H9 (cell line): ENCODE results near the gene APCDD1L. TPM values are rescaled to one million over a fixed set of nuclear protein-coding genes. Genes with fewer than 3 reads are reported as not detected.

Source experiments
- DNase-seq: peaks from one replicate; pipeline ENCODE4 v3.0.0-alpha.2; 2017
- H2AFZ ChIP-seq: one replicate; pipeline ENCODE4 v1.6.1; 2013; ENCODE audit warnings: mild to moderate bottlenecking, low read length, control low read depth, moderate library complexity
- H2AK5ac ChIP-seq: 2 replicates; pipeline ENCODE4 v1.6.1; 2013; ENCODE audit warnings: low read length, control low read depth, mixed read lengths; ENCODE audit not compliant: insufficient read length
- H2BK120ac ChIP-seq: one replicate; pipeline ENCODE4 v1.6.1; 2013; ENCODE audit warnings: low read depth, mild to moderate bottlenecking, low read length, control low read depth, inconsistent platforms; ENCODE audit not compliant: poor library complexity, severe bottlenecking
- H2BK12ac ChIP-seq: 2 replicates; pipeline ENCODE4 v1.6.1; 2013; ENCODE audit warnings: low read length, control low read depth, mixed read lengths, low read depth; ENCODE audit not compliant: insufficient read length
- H2BK15ac ChIP-seq: 2 replicates; pipeline ENCODE4 v1.6.1; 2013; ENCODE audit warnings: low read depth, low read length, control low read depth
- H2BK20ac ChIP-seq: one replicate; pipeline ENCODE4 v1.6.1; 2013; ENCODE audit warnings: low read depth, mild to moderate bottlenecking, low read length, control low read depth, inconsistent platforms; ENCODE audit not compliant: poor library complexity, severe bottlenecking
- H2BK5ac ChIP-seq: 2 replicates; pipeline ENCODE4 v1.6.1; 2013; ENCODE audit warnings: low read length, control low read depth, mixed read lengths; ENCODE audit not compliant: insufficient read length
- H3K14ac ChIP-seq: 2 replicates; pipeline ENCODE4 v1.6.1; 2013; ENCODE audit warnings: low read length, control low read depth; ENCODE audit not compliant: insufficient read depth
- H3K18ac ChIP-seq: 2 replicates; pipeline ENCODE4 v1.6.1; 2013; ENCODE audit warnings: low read depth, mild to moderate bottlenecking, mixed read lengths, low read length, control low read depth; ENCODE audit not compliant: insufficient read length
- H3K23ac ChIP-seq: 2 replicates; pipeline ENCODE4 v1.6.1; 2013; ENCODE audit warnings: low read length, control low read depth, mixed read lengths, low read depth; ENCODE audit not compliant: insufficient read length
- H3K23me2 ChIP-seq: 2 replicates; pipeline ENCODE4 v1.6.1; 2013; ENCODE audit warnings: low read depth, mild to moderate bottlenecking, mixed read lengths, low read length, control low read depth; ENCODE audit not compliant: insufficient read length, poor library complexity, severe bottlenecking
- H3K27ac ChIP-seq: 2 replicates; pipeline ENCODE4 v1.5.1; 2013; ENCODE audit warnings: low read length, control low read depth, mixed read lengths, low read depth; ENCODE audit not compliant: insufficient read length
- H3K27me3 ChIP-seq: 2 replicates; pipeline ENCODE4 v1.6.1; 2013; ENCODE audit warnings: low read length, control low read depth, inconsistent platforms; ENCODE audit not compliant: insufficient read depth
- H3K4ac ChIP-seq: 2 replicates; pipeline ENCODE4 v1.6.1; 2013; ENCODE audit warnings: low read depth, mild to moderate bottlenecking, control low read depth, inconsistent platforms, low read length, moderate library complexity
- H3K4me1 ChIP-seq: 2 replicates; pipeline ENCODE4 v1.6.1; 2013; ENCODE audit warnings: low read length, control low read depth, inconsistent platforms; ENCODE audit not compliant: insufficient read depth
- H3K4me2 ChIP-seq: 2 replicates; pipeline ENCODE4 v1.6.1; 2013; ENCODE audit warnings: low read length, control low read depth, mixed read lengths; ENCODE audit not compliant: insufficient read length, insufficient read depth
- H3K56ac ChIP-seq: 2 replicates; pipeline ENCODE4 v1.6.1; 2013; ENCODE audit warnings: low read depth, mild to moderate bottlenecking, mixed read lengths, low read length, control low read depth; ENCODE audit not compliant: insufficient read length
- H3K79me1 ChIP-seq: 2 replicates; pipeline ENCODE4 v1.6.1; 2013; ENCODE audit warnings: low read depth, mild to moderate bottlenecking, moderate library complexity, low read length, control low read depth, inconsistent platforms; ENCODE audit not compliant: insufficient read depth, poor library complexity, severe bottlenecking
- H3K79me2 ChIP-seq: 2 replicates; pipeline ENCODE4 v1.6.1; 2013; ENCODE audit warnings: low read length, control low read depth, inconsistent platforms; ENCODE audit not compliant: insufficient read depth
- H3K9ac ChIP-seq: 2 replicates; pipeline ENCODE4 v1.6.1; 2013; ENCODE audit warnings: low read length, control low read depth, mixed read lengths; ENCODE audit not compliant: insufficient read length; ENCODE audit errors: extremely low read depth
- H3K9me3 ChIP-seq: one replicate; pipeline ENCODE4 v1.6.1; 2013; ENCODE audit warnings: low read depth, low read length, inconsistent platforms; ENCODE audit not compliant: control insufficient read depth
- H3T11ph ChIP-seq: one replicate; pipeline ENCODE4 v1.6.1; 2013; ENCODE audit warnings: mild to moderate bottlenecking, low read length, control low read depth, inconsistent platforms
- H4K20me1 ChIP-seq: one replicate; pipeline ENCODE4 v1.6.1; 2013; ENCODE audit not compliant: control insufficient read depth, insufficient read length, insufficient read depth
- H4K5ac ChIP-seq: 2 replicates; pipeline ENCODE4 v1.6.1; 2013; ENCODE audit warnings: low read depth, mild to moderate bottlenecking, mixed read lengths, low read length, control low read depth; ENCODE audit not compliant: insufficient read length
- H4K8ac ChIP-seq: replicated peaks from 2 replicates; pipeline ENCODE4 v1.6.1; 2013; ENCODE audit warnings: low read length, control low read depth, mixed read lengths, low read depth; ENCODE audit not compliant: insufficient read length
- H4K91ac ChIP-seq: 2 replicates; pipeline ENCODE4 v1.6.1; 2013; ENCODE audit warnings: low read depth, mild to moderate bottlenecking, moderate library complexity, mixed read lengths, low read length, control low read depth; ENCODE audit not compliant: insufficient read length
- H3K27ac Mint-ChIP-seq, 3 experiments: 2 replicates in 2 of 3; 3 replicates in 1 of 3; pipeline ENCODE4 v1.8.0; 2020 to 2021; ENCODE audit warnings: mixed read lengths in 3 of 3, mild to moderate bottlenecking in 1 of 3, moderate library complexity in 1 of 3
- H3K27me3 Mint-ChIP-seq: 2 replicates; pipeline ENCODE4 v1.8.0; 2021; ENCODE audit warnings: low read depth, mild to moderate bottlenecking, moderate library complexity, mixed read lengths
- H3K36me3 Mint-ChIP-seq, 3 experiments: 2 replicates in 2 of 3; 3 replicates in 1 of 3; pipeline ENCODE4 v1.8.0; 2020 to 2021; ENCODE audit warnings: low read depth in 3 of 3, mixed read lengths in 3 of 3; ENCODE audit not compliant: insufficient read depth in 1 of 3
- H3K4me1 Mint-ChIP-seq, 2 experiments: 2 replicates each; pipeline ENCODE4 v1.8.0; 2020; ENCODE audit warnings: mixed read lengths in 2 of 2
- H3K4me3 Mint-ChIP-seq, 2 experiments: 2 replicates in 1 of 2; 3 replicates in 1 of 2; pipeline ENCODE4 v1.8.0; 2020 to 2021; ENCODE audit warnings: mild to moderate bottlenecking in 2 of 2, mixed read lengths in 2 of 2, moderate library complexity in 1 of 2
- H3K9me3 Mint-ChIP-seq, 2 experiments: 2 replicates in 1 of 2; 3 replicates in 1 of 2; pipeline ENCODE4 v1.8.0; 2020; ENCODE audit warnings: mild to moderate bottlenecking in 2 of 2, mixed read lengths in 2 of 2, moderate library complexity in 1 of 2
- CTCF ChIP-seq: fragments of 200-600 bp; sonication (generic); conservative IDR thresholded peaks from 3 replicates; pipeline ENCODE4 v1.8.0; 2021; ENCODE audit warnings: antibody characterized with exemption, mild to moderate bottlenecking
- WGBS: extraction: QIAGEN DNeasy Blood & Tissue Kit; methylation state at CpG from one replicate; pipeline ENCODE4 v1.1.7; 2013; ENCODE audit warnings: missing lambda C conversion rate, low lambda C conversion rate, mixed read lengths; ENCODE audit not compliant: insufficient read length; ENCODE audit errors: extremely low coverage; 5-methylcytosine and 5-hydroxymethylcytosine counted together
- total RNA-seq: library from RNA; stranded (reverse); gene quantifications from 2 replicates; pipeline ENCODE4 v1.2.1, GENCODE V29; 2021

Gene APCDD1L
- total RNA-seq, 1 experiment from 2014 or later, result 0.68 TPM

DNA sequence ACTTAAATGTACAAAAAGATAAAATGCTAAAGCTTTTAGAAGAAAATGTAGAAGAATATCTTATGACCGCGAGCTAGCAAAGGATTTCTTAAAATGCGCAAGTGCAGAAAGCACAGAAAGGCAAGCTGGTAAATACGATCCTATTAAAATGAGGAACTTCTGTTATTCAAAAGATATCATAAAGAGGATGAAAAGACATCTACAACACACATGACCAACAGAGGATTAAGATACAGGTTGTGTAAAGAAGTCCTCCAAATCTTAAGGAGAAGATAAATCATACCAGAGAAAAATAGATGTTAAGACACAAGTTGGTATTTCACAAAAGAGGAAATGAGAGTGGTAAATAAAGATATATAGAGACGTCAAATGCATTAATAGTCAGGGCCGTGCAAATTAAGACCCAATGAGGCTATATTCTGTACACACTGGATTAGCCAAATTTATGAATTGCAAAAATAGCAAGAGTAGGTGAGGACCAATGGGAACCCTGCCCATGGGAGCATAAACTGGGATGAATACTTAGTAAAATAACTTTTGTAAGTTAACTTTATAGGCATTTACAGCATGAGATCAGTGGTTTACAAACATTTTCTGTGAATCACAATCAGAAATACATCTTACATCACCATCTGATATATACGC lies 23.0 kb downstream of the APCDD1L start:
- Histone ChIP-seq H3T11ph (no peak overlapping the region), H3K79me1 (no peaks in the 10 kb centered on the region), H2BK20ac (no peak overlapping the region), H3K9me3 (no peaks in the 10 kb centered on the region), H3K79me2 (no peaks in the 10 kb centered on the region), H3K4me2 (no peak overlapping the region), H3K9ac (no peak overlapping the region), H4K20me1 (no peaks in the 10 kb centered on the region), H3K4me1 (no peaks in the 10 kb centered on the region), H3K14ac (no peak overlapping the region), H3K27me3 (no peaks in the 10 kb centered on the region), H3K23ac (no peak overlapping the region), H2BK15ac (no peak overlapping the region), H3K56ac (no peak overlapping the region), H4K5ac (no peak overlapping the region), H2BK5ac (no peak overlapping the region), H3K23me2 (no peaks in the 10 kb centered on the region), H2BK12ac (no peak overlapping the region), H2AK5ac (no peak overlapping the region), H3K4ac (no peak overlapping the region), H4K8ac (no peak overlapping the region), H4K91ac (no peak overlapping the region), H2AFZ (no peak overlapping the region), H2BK120ac (no peak overlapping the region), H3K18ac (no peak overlapping the region), H3K27ac (no peak overlapping the region)
- no peak for DNase-seq
- Mint-ChIP-seq H3K27me3 (peaks cover 3% of the 10 kb centered on the region; the same call in 1 of the 2 replicates), H3K9me3 (peaks cover 15 to 17% of the 10 kb centered on the region in 2 experiments; a peak in 4 of 5 replicates), H3K27ac (no peak overlapping the region), H3K36me3 (peaks cover 5 to 7% (median 6%) of the 10 kb centered on the region in 3 experiments; a peak in 4 of 7 replicates), H3K4me3 (no peak overlapping the region), H3K4me1 (peaks cover 0 to 2% of the 10 kb centered on the region in 2 experiments; a peak in 1 of 4 replicates)
- no CpG with 5 or more reads among the region's 7 CpGs for WGBS
- no peak for TF ChIP-seq CTCF
